GM19468 (cell line): ENCODE results near the gene SH3PXD2A.
A peak's percentile ranks its signal among the peaks of the same experiment; 100 is the strongest.

Experiments
- ATAC-seq: cut with Tn5 transposase; IDR thresholded peaks from one replicate; pipeline ENCODE4 v1.9.1; 2021; ENCODE audit warnings: mild to moderate bottlenecking, moderate library complexity, moderate number of reproducible peaks; ENCODE audit not compliant: unreplicated experiment; ENCODE audit errors: extremely low read depth

Gene SH3PXD2A

DNA sequence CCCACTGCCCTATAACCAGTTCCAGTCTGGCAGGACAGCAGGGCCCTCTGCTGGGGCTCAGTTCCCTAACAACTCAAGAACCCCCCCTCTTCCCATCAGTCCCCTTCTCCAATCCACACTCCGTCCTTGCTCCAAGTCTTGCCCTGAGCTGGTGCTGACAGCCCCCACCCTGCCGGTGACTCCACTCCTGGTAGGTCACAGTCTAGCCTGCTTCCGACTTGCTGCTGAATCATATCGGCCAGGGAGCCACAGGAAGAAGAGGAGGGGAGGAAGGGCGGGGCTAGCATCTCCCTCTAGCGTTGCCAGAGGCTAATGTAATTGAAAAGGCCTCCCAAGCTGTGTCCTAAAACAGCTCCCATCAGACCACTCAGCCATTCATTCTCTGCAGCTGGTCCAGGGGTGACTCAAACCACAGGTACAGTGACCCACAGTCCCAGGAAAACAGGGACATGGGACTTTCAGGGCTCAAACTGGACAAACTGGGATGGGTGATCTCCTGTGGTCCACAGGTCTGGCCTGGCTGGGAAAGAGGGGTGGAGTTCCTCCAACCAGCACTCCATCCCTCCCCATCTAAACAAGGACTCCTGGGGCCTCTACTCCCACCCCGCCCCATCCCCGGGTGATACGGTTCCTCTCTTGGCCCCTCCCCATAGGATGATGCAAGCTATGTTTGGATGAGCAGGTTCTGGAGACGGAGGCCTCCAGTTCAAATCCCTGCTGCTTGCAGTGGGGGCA, 158.8 kb downstream of the SH3PXD2A start:
- no peak for ATAC-seq

DNA sequence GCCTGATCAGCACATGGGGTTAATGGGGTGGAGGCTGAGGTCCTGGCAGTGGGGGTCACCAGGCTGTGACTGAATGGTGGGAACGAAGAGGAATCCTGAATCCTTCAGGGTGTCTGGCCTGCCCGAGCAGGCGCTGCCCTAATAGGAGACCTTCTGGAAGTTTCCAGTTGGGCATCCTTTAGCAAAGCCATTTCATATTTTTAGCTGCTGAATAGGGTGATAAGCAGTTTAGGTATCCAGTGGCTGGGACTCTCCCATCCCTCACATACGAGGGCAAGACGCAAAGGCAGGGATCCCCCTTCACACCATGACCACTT, 159.3 kb downstream of the SH3PXD2A start:
- no peak for ATAC-seq

DNA sequence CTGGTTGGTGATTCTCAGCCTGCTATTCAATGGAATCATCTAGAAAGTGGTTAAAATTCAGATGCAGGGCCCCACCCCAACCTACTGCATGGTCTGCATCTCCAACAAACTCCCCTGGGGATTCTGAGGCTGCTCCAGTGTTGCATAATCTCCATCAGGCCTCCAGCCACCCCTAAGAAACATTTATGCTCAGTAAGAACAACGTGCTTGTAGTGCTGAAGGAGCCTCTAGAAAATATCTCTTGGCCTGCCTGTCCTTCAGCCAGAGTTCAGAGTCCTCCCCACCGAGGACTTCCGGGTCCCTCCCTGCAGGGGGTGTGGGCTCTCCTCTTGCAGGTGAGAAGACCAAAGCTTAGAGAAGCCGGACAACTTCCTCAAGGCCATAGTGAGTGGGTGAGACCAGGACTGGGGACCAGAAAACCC, 159.8 kb downstream of the SH3PXD2A start:
- ATAC-seq = no peak

DNA sequence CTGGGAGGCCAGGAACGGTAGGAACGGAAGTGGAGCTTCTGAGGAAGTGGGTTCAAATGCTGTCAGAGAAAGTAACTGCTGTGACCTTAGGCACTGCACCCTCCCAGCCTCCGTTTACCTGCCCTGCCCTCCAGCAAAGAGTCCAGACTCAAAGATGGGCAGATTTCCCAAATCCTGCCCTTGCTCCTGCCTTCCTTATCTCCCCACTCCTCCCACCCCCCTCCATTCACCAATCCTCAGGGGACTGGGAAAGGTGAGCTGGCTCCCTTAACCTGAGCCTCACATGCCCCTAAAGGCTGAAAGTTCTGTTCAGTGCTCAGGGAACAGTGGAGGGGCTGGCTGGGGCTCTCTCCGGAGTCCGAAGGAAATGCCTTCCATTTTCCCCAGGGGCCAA, 161.6 kb downstream of the SH3PXD2A start:
- ATAC-seq = no peak

DNA sequence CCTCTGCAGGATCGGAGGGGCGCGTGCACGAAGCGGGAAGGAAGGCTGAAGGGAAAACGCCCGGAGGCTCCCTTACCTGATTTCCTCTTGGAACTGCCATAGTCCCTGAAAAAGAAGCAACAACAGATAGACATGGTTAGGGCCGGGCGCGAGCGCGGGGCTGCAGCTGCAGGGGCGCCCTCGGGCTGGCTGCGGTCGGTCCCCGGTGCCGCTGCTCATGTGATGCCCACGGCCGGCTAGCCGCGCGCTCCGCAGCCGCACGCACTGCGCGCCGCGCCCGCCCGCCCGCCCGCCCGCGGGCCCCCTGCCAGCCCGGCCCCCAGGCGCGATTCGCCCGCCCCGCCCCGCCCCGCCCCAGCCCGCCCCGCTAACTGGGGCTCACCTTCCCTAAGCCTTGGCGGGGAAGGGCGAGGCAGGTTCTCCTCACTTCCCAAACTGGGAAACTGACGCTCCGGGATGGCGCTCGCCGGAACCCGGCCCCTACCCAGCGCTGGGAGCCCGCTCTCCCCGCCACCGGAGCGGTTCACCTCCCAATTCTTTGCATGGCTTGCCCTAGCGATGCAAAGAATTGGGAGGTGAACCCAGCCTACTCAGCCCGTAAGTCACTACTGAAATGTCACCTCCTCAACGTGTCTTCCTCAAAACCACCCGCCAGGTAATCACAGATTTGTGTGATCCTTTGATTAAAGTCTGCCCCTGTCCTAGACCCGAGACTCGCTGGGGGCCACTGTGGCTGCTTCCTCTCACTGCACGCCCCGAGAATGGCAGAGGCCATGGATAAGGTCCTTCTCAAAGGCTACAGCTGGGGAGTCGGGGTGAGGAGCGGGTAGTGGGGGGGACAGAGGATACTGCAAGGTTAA, 162.2 kb downstream of the SH3PXD2A start:
- ATAC-seq = no peak

DNA sequence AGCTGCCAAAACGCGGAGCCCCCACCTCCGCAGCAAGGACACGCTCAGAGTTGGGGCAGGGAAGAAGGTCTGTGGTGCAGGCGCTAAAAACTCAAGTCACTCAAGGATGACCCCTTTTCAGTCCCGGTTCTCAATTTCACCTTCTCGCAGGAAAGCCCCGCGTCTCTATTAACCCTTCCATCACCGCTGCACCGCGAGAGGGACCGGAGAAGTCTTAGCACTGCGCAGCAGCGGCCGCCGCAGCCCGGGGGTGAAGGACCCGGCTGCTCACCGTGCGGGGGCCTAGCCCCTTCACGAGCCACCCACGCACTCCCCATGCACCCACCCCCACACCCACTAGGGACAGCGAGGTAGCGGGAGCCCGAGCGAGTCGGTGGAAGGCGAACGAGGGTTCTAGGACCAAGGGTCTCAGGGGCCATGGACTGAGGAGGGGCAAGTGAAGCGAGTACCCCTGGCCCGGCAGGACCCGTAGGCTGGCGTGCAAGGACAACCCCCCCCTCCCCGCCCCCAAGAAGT, 162.9 kb downstream of the SH3PXD2A start:
- ATAC-seq = peak; percentile 56

DNA sequence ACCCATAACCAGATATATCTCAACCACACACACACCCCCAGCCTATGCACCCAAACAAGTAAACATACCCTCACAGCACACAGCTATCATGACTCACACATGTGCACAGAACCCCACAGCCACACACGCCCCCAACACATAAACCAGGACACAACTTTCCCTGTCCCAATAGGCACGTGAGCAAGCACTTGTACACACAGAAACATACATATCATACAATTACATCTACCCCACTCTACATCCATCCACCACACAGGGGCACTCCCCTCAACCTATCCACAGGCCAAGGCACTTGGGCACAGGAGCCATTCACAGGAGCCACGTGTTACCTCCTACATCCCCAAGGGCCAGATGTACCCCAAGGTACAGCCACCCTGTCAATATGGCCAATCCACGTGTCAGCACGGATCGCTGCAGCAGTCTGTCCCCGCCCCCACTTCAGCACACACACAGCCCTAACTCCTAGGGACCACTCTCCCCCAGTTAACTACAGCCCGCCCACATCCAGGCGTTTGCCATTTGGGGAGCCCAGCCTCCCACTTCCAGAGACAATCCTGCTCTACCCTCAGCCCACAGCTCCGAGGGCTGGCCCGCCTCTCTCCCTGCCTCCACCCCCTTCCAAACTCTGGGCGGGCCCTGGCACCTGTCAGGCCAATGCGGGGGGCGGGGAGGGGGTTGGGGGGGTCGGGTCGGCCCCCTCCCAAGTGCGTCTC, 163.5 kb downstream of the SH3PXD2A start:
- peak; percentile 2 for ATAC-seq

DNA sequence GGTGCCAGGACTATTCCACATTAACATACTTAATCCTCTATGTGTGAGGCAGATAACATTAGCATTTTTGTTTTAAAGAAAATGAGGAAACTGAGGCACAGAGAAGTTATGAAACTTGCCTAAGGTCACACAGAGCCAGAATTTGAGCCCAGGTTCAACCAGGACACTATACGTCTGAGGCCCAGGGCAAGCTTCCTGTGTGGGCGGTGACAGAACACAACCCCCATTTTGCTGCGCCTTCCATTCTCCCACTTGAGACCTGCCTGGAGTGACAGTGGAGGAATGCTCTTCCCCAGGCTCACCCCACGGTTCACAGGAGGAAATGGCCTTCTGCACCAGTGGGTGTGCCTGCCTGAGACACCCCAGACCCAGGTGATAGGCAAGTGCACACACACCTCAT, 164.1 kb downstream of the SH3PXD2A start:
- ATAC-seq = no peak

DNA sequence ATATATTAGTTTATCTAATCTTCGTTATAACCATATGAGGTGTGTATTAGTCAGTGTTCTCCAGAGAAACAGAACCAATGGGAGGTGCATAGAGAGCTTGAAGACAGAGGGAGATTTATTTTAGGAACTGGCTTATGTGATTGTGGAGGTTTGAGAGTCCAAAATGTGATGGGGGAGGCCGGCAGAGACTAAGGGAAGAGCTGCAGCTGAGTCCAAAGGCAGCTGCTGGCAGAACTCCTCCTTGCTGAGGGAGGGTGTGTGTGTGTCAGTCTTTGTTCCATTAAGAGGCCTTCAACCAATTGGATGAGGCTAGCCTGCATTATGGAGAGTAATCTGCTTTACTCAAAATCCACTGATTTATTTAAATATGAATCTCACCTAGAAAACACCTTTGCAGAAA, 165.1 kb downstream of the SH3PXD2A start:
- ATAC-seq = no peak

DNA sequence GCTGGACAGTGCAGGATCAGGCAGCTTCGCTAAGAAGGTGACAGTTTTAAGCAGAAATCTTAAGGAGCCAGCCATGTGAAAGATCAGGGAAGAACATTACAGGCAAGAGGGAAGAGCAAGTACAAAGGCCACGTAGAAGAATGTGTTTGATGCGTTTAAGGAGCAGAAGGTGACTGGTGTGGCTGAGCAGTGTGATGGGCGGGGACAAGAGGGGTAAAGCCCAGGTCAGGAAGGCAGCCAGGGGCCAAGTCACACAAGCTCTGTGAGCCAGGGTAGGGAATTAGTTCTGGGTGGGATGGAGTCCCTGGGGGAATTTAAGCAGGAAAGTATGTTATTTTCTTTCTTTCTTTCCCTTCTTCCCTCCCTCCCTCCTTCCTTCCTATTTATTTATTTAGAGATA, 166.9 kb downstream of the SH3PXD2A start:
- no peak for ATAC-seq

DNA sequence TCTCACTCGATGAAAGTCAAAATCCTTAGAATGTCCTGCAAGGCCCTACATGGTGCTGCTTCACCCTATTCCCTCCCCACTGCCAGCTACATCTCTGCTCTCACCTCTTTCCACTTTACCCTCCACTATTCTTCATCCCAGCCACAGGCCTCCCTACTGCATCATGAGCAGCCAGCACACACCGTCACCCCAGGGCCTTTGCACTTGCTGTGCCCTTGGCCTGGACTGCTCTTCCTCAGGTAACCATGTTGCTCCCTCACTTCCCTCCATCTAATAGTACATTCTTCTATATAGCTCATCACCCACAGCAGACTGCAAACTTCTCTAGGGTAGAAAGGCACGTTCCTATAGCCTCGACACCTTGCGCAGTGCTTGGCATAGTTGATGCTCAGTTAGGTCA, 167.7 kb downstream of the SH3PXD2A start:
- no peak for ATAC-seq

DNA sequence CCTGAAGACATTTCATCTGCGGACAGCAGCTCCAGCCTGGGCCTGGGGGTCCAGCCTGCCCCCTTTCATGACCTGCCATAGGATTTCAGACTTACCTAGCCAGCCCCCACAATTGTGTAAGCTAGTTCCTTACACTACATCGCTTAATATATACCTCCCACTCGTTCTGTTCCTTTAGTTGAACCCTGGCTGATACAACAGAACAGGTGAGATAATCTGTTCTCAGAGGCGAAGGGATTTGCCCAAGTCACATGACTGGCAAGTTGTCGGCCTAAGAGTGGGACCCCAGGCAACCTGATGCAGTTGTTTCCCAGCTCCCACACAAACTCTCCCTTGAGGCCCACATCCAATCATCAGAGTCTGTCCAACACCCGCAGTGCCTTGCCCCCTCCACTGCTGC, 168.2 kb downstream of the SH3PXD2A start:
- ATAC-seq = no peak

DNA sequence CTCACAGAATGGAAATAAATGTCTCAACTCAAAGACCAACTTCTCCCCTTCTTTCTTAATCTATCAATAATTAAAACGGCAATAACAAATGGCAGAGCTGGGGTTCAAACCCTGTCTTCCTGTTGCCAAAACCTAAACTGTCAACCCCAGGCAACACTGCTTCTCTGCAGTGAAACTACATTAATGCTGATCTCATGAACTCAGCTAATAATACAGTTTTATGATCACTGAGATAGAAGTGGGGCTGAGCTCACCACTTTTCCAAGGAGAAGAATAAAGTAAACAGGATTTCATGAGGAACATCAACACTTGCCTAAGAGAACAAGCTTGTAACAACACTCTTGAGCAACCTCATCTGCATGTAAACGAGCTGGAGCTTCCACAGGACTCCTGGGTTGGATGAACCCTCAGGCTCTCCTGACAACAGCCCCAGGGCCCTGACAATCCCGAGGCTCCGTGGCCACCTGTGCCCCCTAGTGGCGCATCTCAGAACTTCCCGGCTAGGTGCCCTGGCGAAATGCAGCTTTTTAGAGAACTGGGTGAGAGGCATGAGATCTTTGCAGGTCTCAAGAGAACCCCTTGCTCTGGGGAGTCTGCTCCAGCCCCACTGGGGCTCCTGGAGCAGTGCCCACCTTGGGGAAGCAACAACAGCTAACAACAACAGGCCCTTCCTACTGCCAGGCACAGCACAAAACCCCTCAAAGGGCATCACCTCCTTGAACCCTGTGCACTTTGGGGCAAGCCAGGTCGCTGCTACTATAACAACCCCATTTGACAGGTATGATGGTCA, 169.3 kb downstream of the SH3PXD2A start:
- no peak for ATAC-seq

DNA sequence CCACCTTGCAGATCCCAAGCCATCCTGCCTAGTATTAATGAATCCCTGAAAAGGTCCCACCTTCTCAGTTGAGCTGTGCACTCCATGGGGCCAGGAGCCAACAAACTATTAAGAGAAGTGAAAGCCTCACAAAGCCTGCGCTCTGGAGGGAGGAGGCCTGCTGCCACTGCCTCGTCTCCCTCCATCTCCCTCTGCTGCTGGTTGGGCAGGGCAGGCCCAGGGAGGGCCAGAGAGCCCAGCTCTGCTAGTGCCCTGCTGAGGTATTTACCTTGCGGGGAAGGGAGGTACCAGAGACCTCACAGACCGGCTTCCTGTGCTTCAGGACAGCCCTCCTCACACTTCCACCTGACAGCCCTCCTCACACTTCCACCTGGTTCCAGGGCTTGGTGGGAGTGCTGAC, 171.5 kb downstream of the SH3PXD2A start:
- ATAC-seq = no peak

DNA sequence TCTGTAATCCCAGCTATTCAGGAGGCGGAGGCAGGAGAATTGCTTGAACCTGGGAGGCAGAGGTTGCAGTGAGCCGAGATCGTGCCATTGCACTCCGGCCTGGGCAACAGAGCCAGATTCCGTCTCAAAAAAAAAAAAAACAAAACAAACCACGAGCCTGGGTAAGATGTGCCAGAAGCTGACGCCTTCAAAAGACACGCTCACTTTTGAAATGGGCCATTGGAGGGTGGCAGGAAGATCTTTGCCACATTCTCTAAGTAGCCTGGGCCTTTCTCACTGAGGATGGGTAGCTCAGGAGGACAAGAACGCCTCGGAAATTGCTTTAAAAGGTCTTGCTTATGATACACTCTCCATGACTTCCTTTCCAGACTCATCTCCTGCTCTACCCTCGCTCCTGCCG, 172.7 kb downstream of the SH3PXD2A start:
- no peak for ATAC-seq

DNA sequence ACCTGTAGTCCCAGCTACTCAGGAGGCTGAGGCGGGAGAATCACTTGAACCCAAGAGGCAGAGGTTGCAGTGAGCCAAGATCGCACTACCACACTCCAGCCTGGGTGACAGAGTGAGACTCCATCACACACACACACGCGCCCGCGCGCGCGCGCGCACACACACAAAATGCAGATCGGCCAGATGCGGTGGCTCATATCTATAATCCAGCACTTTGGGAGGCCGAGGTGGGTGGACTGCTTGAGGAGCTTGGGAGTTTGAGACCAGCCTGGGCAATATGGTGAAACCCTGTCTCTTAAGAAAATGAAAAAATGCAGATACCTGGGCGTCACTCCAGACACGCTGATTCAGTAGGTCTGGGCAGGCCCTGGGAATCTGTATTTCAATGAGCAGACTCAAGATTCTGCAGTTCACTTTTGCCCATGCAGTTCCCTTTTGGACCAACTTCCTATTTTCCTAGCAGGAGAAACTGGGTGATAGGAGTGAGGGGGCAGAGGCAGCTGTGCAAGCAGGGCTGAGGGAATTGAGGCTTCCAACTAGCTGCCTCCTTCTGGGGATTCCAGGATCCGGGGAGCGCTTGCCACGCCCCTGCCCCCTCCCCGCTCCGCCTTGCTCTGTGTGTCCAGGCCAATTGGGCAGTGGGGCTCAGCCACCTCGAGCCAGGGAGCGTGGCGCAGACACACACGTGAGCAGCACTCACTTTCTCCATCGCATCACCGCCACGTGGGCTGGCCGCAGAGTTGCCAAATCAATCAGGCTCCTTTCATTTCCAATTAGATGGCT, 173.6 kb downstream of the SH3PXD2A start:
- ATAC-seq = no peak

DNA sequence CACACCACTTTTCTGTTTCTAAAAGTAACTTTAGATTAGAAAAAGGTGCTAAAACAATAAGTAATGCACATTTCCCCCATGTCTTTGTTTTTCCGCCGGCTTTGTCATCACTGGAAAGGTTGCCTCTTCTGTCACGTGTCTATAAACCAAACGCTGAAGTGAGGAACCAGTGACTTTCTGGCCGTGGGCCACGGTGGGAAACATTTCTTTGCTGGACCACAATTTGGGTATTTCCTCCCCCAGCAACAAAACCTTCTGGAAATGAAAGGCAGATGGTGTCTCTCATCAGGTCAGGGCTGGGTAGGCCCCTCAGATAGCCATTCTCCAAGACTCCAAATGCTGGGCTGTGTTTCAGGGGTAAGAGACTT, 174.5 kb downstream of the SH3PXD2A start:
- ATAC-seq = no peak

DNA sequence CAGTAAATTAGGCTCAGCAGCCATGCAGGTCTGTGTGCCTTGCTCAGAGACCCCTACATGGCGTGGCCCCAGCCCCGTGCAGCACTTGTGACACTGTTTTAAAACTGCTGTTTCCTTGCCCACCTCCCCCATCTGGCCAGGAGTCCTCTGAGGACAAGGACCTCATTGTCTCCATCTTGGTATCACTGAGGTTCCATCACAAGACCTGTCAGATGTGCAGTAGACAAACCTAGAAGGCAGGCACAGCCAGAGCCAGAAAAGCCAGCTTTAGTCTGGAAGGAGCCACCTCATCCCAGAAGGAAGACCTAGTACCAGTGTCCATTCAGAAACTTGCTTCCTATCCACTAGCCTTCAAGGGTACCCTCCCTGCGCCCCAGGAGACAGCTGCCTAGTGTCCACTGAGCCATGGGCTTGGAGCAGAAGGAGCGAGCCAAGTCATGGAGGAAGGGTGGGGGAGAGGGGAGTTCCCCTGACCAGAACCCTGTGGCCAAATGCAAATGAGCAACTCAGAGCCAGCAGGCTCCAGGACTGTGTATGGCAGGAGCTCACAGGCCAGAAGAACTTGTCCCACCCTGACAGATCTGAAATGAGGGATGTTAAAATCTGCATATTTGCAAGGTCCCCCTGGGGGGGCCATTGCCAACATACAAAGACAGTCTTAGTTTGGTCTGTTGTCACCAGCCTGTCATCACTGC, 176.1 kb downstream of the SH3PXD2A start:
- ATAC-seq = no peak

DNA sequence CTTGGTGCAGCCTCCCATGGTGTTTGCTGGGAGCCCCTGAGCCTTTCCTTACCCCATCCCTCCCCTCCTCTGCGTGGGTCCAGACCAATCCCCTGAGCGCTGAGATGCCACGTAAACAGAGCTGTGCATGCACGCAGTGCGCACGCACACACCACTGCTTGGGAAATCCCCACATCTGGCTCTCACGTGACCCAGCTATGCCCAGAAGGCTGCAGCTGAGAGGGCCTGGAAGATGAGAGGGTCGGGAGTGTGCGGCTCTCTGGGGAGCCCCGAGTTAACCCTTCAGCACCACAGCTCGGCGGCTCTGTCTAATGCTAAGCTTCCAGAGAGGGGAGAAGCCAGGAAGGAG, 177.2 kb downstream of the SH3PXD2A start:
- peak; percentile 24 for ATAC-seq
